ENCODE data around the gene KATNBL1.

The KATNBL1 gene, protein sequence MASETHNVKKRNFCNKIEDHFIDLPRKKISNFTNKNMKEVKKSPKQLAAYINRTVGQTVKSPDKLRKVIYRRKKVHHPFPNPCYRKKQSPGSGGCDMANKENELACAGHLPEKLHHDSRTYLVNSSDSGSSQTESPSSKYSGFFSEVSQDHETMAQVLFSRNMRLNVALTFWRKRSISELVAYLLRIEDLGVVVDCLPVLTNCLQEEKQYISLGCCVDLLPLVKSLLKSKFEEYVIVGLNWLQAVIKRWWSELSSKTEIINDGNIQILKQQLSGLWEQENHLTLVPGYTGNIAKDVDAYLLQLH

DNA sequence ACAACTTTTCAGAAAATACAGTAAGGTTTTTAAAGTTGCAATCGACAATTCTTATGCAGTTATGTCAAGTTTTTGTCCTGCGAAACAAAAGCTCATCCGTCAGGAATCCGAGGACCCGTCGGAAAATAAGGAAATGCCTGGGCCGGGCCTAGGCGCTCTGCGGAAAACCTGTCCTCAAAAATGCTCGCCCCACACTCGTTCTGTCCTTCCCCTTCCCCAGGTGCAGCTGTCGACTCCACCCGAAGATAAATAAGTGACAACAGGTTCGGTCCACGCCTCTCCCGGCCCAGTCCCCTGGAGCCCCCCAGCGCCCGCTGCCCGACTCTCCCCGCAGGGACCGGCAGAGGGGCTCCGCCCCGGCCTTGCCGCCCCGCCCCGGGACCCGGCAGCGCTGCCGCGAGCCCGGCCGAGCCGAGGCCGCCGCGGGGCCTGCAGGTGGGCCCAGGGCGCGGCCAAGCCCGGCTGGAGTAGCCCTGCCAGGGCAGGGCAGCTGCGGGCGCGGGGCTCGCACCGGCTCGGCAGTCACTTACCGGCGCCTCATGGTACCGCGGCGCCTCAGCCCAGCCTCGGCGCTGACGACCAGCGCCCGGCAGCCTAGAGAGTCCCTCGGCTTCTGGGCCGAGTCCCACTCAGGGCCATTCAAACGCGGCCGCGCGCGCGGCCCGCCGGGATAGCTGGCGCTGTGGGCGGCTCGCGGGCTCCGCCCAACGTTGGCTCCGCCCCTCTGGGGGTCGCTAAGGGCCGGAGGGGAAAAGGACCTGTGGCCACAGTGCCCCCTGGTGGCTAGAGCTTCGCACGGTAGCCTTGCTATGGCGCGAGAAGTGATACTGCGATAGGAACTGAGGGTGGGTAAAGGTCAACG lies at the start of gene KATNBL1:
Gene KATNBL1 (minus strand): TSS at position 676 of the 862 bp plus-strand sequence. CDS start 46,420 bp downstream, outside the sequence.
- DNase-seq (ENCODE audit: extremely low read depth in 1 of 2, low read depth in 1 of 2) = peak; percentile 83 to 99

DNA sequence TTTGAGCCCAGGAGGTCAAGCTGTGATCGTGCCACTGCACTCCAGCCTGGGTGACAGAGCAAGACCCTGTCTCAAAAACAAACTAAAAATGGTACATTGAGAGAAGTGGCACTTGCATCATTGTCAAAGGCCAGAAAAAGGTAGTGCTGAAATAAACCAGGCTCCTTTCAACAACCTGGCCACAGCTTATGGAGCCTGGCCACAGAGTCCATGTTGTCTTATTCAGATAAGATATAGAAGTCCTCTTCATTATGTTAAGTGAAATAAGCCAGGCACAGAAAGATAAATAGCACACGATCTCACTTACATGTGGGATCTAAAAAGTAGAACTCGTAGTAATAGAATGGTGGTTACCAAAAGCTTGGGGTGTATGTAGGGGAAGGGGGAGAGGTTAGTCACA lies 49.7 kb upstream of the KATNBL1 start:
- DNase-seq (ENCODE audit: extremely low read depth in 1 of 2, low read depth in 1 of 2) = no peak

DNA sequence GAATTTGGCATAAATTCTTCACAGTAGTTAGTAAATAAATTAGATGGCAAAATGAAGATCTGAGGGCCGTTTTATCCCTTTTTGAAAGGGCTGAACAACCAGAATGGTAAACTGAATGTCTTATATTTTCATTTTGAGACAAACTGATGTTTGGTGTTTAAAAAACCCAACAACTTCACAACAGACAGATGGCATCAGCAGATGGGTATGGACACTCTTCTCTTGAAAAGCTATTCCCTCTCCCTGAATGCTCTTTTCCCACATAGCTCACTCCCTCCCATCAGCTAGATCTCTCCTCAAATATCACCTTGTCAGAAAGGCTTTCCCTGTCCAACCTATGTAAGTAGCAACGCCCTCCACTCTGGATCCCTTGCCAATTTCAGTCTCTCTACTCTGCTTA lies 48.3 kb upstream of the KATNBL1 start:
- DNase-seq (ENCODE audit: extremely low read depth in 1 of 2, low read depth in 1 of 2) = no peak

- DNase-seq (ENCODE audit: extremely low read depth in 1 of 2, low read depth in 1 of 2) = no peak
Measured at GRCh38 chr15:34252545-34252944, 42.6 kb upstream of the KATNBL1 start.

- no peak for DNase-seq (ENCODE audit: extremely low read depth in 1 of 2, low read depth in 1 of 2)
Measured at GRCh38 chr15:34248190-34248589, 38.3 kb upstream of the KATNBL1 start.

DNA sequence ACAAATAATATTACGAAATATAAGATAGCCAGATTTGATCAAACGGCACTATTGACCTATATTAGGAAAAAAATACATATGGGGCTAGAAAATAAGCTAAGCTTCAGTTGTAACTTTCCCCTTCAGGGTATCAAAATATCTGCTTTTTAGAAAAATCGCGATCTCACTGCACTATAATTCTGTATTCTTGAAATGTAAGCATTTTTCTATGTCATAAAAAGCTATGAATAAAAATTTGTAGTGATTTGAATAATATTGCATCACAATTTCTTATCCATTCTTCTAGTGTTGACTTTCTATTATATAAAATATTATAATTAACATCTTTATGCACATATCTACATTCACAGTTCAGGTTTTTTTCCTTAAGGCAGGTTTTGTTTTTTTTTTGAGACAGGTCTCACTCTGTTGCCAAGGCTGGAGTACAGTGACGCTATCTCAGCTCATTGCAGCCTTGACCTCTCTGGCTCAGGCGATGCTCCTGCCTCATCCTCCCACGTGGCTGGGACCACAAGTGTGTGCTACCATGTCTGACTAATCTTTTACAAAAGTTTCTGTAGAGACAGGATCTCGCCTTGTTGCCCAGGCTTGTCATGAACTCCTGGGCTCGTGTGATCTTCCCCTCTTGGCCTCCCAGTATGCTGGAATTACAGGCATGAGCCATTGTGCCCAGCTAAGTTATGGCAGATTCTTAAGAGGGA lies 36.5 kb upstream of the KATNBL1 start:
- DNase-seq (ENCODE audit: extremely low read depth in 1 of 2, low read depth in 1 of 2) = no peak

DNA sequence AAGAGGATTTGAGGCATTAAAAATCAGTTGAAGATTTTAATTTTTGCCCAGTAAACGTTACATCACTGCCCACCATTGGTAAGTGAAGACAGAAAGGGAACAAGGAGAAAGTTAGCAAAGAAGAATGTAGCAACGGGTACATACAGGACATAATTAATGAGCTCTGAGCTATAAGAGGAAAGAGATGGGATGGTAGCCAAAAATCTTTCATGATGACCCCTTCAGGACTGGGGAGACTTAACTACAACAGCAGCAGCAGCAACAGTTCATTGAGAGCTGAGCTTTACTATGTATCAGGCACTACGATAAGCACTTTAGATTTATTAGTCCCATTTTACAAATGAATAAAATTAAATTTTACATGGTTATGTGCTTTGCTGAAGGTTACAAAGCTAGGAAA lies 33.3 kb upstream of the KATNBL1 start:
- no peak for DNase-seq (ENCODE audit: extremely low read depth in 1 of 2, low read depth in 1 of 2)

GRCh38 chr15:34242331-34242710 lies 32.4 kb upstream of the KATNBL1 start:
- no peak for DNase-seq (ENCODE audit: extremely low read depth in 1 of 2, low read depth in 1 of 2)

GRCh38 chr15:34241376-34242330 lies 31.8 kb upstream of the KATNBL1 start:
- no peak for DNase-seq (ENCODE audit: extremely low read depth in 1 of 2, low read depth in 1 of 2)

DNA sequence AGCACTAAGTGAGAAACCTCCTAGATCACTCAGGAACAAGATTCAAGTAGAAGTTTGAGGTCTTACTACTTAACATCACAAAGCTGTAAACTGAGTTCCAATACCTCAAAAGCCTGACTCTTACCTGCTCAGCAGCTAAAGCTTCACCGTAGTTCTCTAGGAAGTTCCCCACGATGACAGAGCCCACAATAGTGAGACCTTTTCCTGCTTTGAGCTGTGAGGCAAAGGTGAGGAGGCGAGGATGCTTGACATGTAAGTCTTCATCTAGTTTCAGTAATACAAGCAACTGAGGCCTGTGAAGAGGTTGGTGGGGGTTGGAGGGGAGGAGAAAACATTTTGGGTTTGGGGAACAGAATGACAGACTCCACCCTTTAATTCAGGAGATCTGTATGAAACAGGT lies 30.6 kb upstream of the KATNBL1 start:
- no peak for DNase-seq (ENCODE audit: extremely low read depth in 1 of 2, low read depth in 1 of 2)

- DNase-seq (ENCODE audit: extremely low read depth in 1 of 2, low read depth in 1 of 2) = no peak
Measured at GRCh38 chr15:34239151-34239808, 29.4 kb upstream of the KATNBL1 start.

GRCh38 chr15:34233614-34234013 lies 23.7 kb upstream of the KATNBL1 start:
- DNase-seq (ENCODE audit: extremely low read depth in 1 of 2, low read depth in 1 of 2) = no peak

DNA sequence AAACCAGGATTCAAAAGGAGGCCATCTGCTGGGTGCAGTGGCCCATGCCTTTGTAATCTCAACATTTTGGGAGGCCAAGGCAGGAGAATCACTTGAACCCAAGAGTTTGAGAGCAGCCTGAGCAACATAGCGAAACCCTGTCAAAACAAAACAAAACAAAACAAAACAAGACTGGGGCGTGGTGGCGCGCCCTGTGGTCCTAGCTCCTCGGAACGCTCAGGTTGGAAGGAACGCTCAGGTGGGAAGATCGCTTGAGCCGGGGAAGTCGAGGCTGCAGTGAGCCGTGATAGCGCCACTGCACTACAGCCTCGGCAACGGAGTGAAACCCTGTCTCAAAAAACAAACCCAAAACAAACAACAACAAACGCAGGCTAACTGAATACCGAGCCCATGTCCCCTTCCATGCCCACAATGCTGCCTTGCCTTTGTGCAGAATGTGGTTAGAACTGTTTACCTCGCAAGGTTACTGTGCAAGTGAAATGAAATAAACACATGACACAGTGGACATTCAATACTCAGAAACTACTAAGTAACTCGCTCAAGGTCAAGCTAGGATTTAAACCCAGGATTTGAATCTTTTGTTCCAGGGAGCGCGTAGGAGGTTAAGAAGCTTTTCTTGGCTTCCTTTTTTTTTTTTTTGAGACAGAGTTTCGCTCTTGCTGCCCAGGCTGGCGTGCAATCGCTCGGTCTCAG lies 14.2 kb upstream of the KATNBL1 start:
- no peak for DNase-seq (ENCODE audit: extremely low read depth in 1 of 2, low read depth in 1 of 2)

DNA sequence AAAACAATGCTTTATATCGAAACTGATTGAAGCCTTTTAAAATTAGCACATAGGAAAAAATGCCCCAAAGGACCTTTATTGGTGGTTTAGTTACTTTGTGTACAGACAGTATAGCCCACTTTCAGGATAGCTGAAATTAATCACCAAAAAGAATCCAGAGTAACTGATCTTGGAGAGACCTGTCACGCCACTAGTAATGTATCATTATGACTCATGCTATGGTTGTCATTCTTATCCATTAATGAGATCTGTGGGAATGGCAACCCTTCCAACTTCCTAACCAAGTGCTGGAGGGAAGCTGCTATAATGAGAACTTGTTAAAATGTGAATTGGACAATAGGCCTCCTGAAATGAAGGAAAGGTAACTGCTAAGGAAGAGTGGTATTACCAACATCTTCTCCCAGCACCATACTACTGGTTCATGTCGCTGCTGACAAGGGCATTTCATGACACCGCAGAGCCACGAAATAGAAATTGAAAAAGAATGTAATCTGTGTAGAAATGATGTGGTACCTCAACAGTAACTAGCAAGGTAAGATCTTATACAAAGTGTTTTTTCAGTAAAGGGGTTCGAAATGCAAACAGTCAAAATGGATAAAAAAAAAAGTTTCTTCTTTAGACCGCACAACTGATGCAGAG lies 7.8 kb upstream of the KATNBL1 start:
- no peak for DNase-seq (ENCODE audit: extremely low read depth in 1 of 2, low read depth in 1 of 2)

GRCh38 chr15:34216527-34217270 lies 6.8 kb upstream of the KATNBL1 start:
- DNase-seq (ENCODE audit: extremely low read depth in 1 of 2, low read depth in 1 of 2) = no peak

- DNase-seq (ENCODE audit: extremely low read depth in 1 of 2, low read depth in 1 of 2) = no peak
Measured at GRCh38 chr15:34214135-34214534, 4.2 kb upstream of the KATNBL1 start.

GRCh38 chr15:34213690-34214089 lies 3.8 kb upstream of the KATNBL1 start:
- no peak for DNase-seq (ENCODE audit: extremely low read depth in 1 of 2, low read depth in 1 of 2)

DNA sequence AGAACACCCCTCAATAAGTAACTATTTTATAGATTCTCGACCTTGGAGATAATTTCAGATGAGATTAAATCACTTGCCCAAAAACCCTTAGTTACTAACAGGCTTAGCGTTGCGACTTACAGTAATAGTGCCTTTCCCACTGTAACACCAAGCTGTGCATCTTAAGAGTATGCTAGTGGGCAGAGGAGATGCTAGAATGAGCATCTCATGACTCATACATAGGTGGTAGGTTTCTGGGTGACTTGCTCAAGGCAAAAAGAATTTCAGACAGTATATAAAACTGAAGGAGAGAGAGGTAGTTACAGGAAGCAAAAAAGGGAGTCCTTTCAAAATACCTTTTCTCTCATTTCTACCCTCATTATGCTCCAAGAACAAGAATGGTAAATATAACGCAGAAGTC lies 3.9 kb downstream of the KATNBL1 start:
- no peak for DNase-seq (ENCODE audit: extremely low read depth in 1 of 2, low read depth in 1 of 2)

All from activated CD8-positive, alpha-beta memory T cell treated with anti-CD3 and anti-CD28 coated beads for 1 hour (primary cell).